ENCODE results near the gene PDE6D. TPM values are rescaled to one million over a fixed set of nuclear protein-coding genes. Genes with fewer than 3 reads are reported as not detected.
A peak's percentile ranks its signal among the peaks of the same experiment; 100 is the strongest.

PDE6D gene
- total and polyA plus RNA-seq, 2 of the 4 experiments (the other 2 are of a cell fraction), result 13.8 to 24.7 TPM

- no peak for TF ChIP-seq CEBPB (IDR thresholded peaks at IDR 0.05; ENCODE audit: low read depth, low read length)
Observed at GRCh38 chr2:231684314-231685223, 96.5 kb downstream of the PDE6D start (continued).

GRCh38 chr2:231683292-231684235, 97.5 kb downstream of the PDE6D start:
- Histone ChIP-seq H3K23ac (ENCODE audit: low read depth, low read length) (no peak overlapping the region), H3K14ac (replicated peaks; ENCODE audit: low read depth, low read length) (no peak overlapping the region), H3K4me1 (ENCODE audit: control insufficient read depth, insufficient read depth, low read length) (peaks cover 5% of the 10 kb centered on the region), H3K27me3 (ENCODE audit: control insufficient read depth, insufficient read depth, low read length) (no peaks in the 10 kb centered on the region), H3K4ac (ENCODE audit: low read depth, low read length) (no peak overlapping the region), H2BK5ac (ENCODE audit: low read depth, low read length, poor library complexity, severe bottlenecking) (no peak overlapping the region), H3K79me1 (ENCODE audit: low read depth in 1 of 2, low read length in 2 of 2) (peaks cover 2 to 16% of the 10 kb centered on the region in 2 experiments; a peak in 3 of 4 replicates), H2BK15ac (ENCODE audit: low read depth, low read length) (no peak overlapping the region), H3K9me1 (ENCODE audit: insufficient read depth, low read length) (no peaks in the 10 kb centered on the region), H2BK120ac (ENCODE audit: low read depth, low read length) (no peak overlapping the region), H4K20me1 (ENCODE audit: insufficient read depth, low read length) (no peaks in the 10 kb centered on the region), H3K36me3 (ENCODE audit: control insufficient read depth, insufficient read depth, low read length) (no peaks in the 10 kb centered on the region), H4K5ac (ENCODE audit: low read depth, low read length) (no peak overlapping the region), H3K18ac (ENCODE audit: low read depth, low read length) (no peak overlapping the region), H2AFZ (replicated peaks; ENCODE audit: low read length, poor library complexity) (no peak overlapping the region), H3K9ac (ENCODE audit: low read depth, low read length) (no peak overlapping the region), H3K9me3 (ENCODE audit: control insufficient read depth, insufficient read depth, low read length) (no peaks in the 10 kb centered on the region), H2AK5ac (ENCODE audit: low read depth, low read length) (no peak overlapping the region), H3K27ac (ENCODE audit: insufficient read depth, low read length) (no peak overlapping the region), H2BK20ac (ENCODE audit: low read depth, low read length) (no peak overlapping the region), H4K91ac (ENCODE audit: insufficient read depth, low read depth, low read length) (no peak overlapping the region), H3K4me3 (ENCODE audit: insufficient read depth, low read depth, low read length) (no peak overlapping the region), H3K4me2 (ENCODE audit: low read depth, low read length) (no peak overlapping the region), H4K8ac (ENCODE audit: low read depth in 2 of 2, low read length in 2 of 2) (no peak overlapping the region), H3K56ac (ENCODE audit: extremely low read depth, insufficient read depth, low read length) (no peak overlapping the region), H2AK9ac (replicated peaks; ENCODE audit: low read depth, low read length, poor library complexity) (peak overlapping the region; percentile 67)
- dilution Hi-C loops (cut with HindIII; ENCODE audit: low sequenced_read_pairs, unreplicated experiment), result no loop called here
- ChIA-PET CTCF (interaction anchor here (1.3 to 1.4 kb wide), 2 partner anchors 8 to 31 kb away, joined by 3 to 9 read pairs; no protein-coding TSS in a partner anchor), POLR2A (ENCODE audit: unreplicated experiment) (no interaction called here)
- no peak for DNase-seq
- ATAC-seq (ENCODE audit: low read depth), result no peak
- in situ Hi-C loops (cut with MboI; ENCODE audit: low sequenced_read_pairs), result no loop called here
- 100% methylated on average over 2 of the region's 8 CpGs; no CpG with 5 or more reads in 1 of the 2 experiments for WGBS, 2 experiments (ENCODE audit: extremely low coverage in 2 of 2, insufficient read length in 1 of 2)
- intact Hi-C loops (cut with micrococcal nuclease), result no loop called here
- TF ChIP-seq MXI1 (IDR thresholded peaks at IDR 0.05; ENCODE audit: borderline replicate concordance, low read depth, low read length) (no peak), MAZ (IDR thresholded peaks at IDR 0.05; ENCODE audit: borderline replicate concordance, low read depth, low read length) (no peak), RCOR1 (IDR thresholded peaks at IDR 0.05; ENCODE audit: insufficient replicate concordance, low read length) (no peak), MAFK (IDR thresholded peaks at IDR 0.05; ENCODE audit: low read depth, low read length) (no peak), CEBPB (IDR thresholded peaks at IDR 0.05; ENCODE audit: low read depth, low read length) (no peak), CTCF (conservative IDR thresholded peaks at IDR 0.05; ENCODE audit: low read depth, low read length) (no peak), RAD21 (IDR thresholded peaks at IDR 0.05; ENCODE audit: low read length) (no peak), FOS (IDR thresholded peaks at IDR 0.05; ENCODE audit: low read depth, low read length) (no peak)
- no TSS peak for BruUV-seq (replicated peaks)

Measured in IMR-90 (cell line).